Measurements from ENCODE around the gene PTP4A2.
A peak's percentile ranks its signal among the peaks of the same experiment; 100 is the strongest.

The PTP4A2 gene

GRCh38 chr1:31923901-31924535 is 14.2 kb downstream of the PTP4A2 start:
- Histone ChIP-seq H3K27me3 (ENCODE audit: insufficient read depth, low read length, poor library complexity) (no peaks in the 10 kb centered on the region), H3K79me2 (ENCODE audit: insufficient read depth, low read length) (peaks cover 98% of the 10 kb centered on the region), H3K27ac (ENCODE audit: low read length) (peak overlapping the region; percentile 66), H3K36me3 (ENCODE audit: insufficient read depth, low read length) (peaks cover 78% of the 10 kb centered on the region), H3K9ac (ENCODE audit: low read depth, low read length) (peak overlapping the region; percentile 18), H4K20me1 (ENCODE audit: insufficient read depth, low read length) (peaks cover 59% of the 10 kb centered on the region), H3K4me1 (ENCODE audit: insufficient read depth, low read length) (peaks cover 75% of the 10 kb centered on the region), H3K4me3 (ENCODE audit: low read depth in 1 of 2, low read length in 2 of 2) (no peak overlapping the region), H2AFZ (ENCODE audit: low read depth, low read length) (no peak overlapping the region), H3K9me3 (ENCODE audit: insufficient read depth, low read length, severe bottlenecking) (no peaks in the 10 kb centered on the region), H3K4me2 (ENCODE audit: insufficient read depth, low read length) (peak overlapping the region; percentile 47)
- TF ChIP-seq EZH2 (IDR thresholded peaks at IDR 0.05; ENCODE audit: borderline replicate concordance, low read depth, low read length, severe bottlenecking) (no peak), CTCF (IDR thresholded peaks at IDR 0.05; ENCODE audit: borderline replicate concordance, extremely low read depth, low read length, poor library complexity, severe bottlenecking) (no peak)
- no peak for DNase-seq
- no peak for ATAC-seq (ENCODE audit: insufficient read depth, low read depth)

GRCh38 chr1:31920956-31921355 is 17.2 kb downstream of the PTP4A2 start:
- ATAC-seq (ENCODE audit: insufficient read depth, low read depth) = no peak
- H3K4me2 ChIP-seq (ENCODE audit: insufficient read depth, low read length) = no peak overlapping the region
- H3K4me3 ChIP-seq (ENCODE audit: low read depth in 1 of 2, low read length in 2 of 2) = no peak overlapping the region
- H4K20me1 ChIP-seq (ENCODE audit: insufficient read depth, low read length) = peaks cover 79% of the 10 kb centered on the region
- H3K27ac ChIP-seq (ENCODE audit: low read length) = no peak overlapping the region
- TF ChIP-seq CTCF (IDR thresholded peaks at IDR 0.05; ENCODE audit: borderline replicate concordance, extremely low read depth, low read length, poor library complexity, severe bottlenecking) (no peak), EZH2 (IDR thresholded peaks at IDR 0.05; ENCODE audit: borderline replicate concordance, low read depth, low read length, severe bottlenecking) (no peak)
- no peak for DNase-seq
- H3K4me1 ChIP-seq (ENCODE audit: insufficient read depth, low read length) = peaks cover 51% of the 10 kb centered on the region
- H3K79me2 ChIP-seq (ENCODE audit: insufficient read depth, low read length) = peaks cover 99% of the 10 kb centered on the region
- H2AFZ ChIP-seq (ENCODE audit: low read depth, low read length) = no peak overlapping the region
- peaks cover 94% of the 10 kb centered on the region for H3K36me3 ChIP-seq (ENCODE audit: insufficient read depth, low read length)
- H3K27me3 ChIP-seq (ENCODE audit: insufficient read depth, low read length, poor library complexity) = no peaks in the 10 kb centered on the region
- H3K9me3 ChIP-seq (ENCODE audit: insufficient read depth, low read length, severe bottlenecking) = no peaks in the 10 kb centered on the region
- no peak overlapping the region for H3K9ac ChIP-seq (ENCODE audit: low read depth, low read length)

- Histone ChIP-seq H3K27ac (ENCODE audit: low read length) (0 out of 2 replicates have a peak overlapping the region, but pooled peaks have one; percentile 0), H4K20me1 (ENCODE audit: insufficient read depth, low read length) (peaks cover 81% of the 10 kb centered on the region), H2AFZ (ENCODE audit: low read depth, low read length) (no peak overlapping the region), H3K9me3 (ENCODE audit: insufficient read depth, low read length, severe bottlenecking) (no peaks in the 10 kb centered on the region), H3K27me3 (ENCODE audit: insufficient read depth, low read length, poor library complexity) (no peaks in the 10 kb centered on the region), H3K9ac (ENCODE audit: low read depth, low read length) (no peak overlapping the region), H3K4me2 (ENCODE audit: insufficient read depth, low read length) (no peak overlapping the region), H3K4me3 (ENCODE audit: low read depth in 1 of 2, low read length in 2 of 2) (no peak overlapping the region), H3K4me1 (ENCODE audit: insufficient read depth, low read length) (peaks cover 37% of the 10 kb centered on the region), H3K36me3 (ENCODE audit: insufficient read depth, low read length) (peaks cover 94% of the 10 kb centered on the region), H3K79me2 (ENCODE audit: insufficient read depth, low read length) (peaks cover 99% of the 10 kb centered on the region)
- DNase-seq (no peak), ATAC-seq (ENCODE audit: insufficient read depth, low read depth) (no peak)
- TF ChIP-seq EZH2 (IDR thresholded peaks at IDR 0.05; ENCODE audit: borderline replicate concordance, low read depth, low read length, severe bottlenecking) (no peak), CTCF (IDR thresholded peaks at IDR 0.05; ENCODE audit: borderline replicate concordance, extremely low read depth, low read length, poor library complexity, severe bottlenecking) (no peak)
Observed at GRCh38 chr1:31919591-31919990, 18.6 kb downstream of the PTP4A2 start.

All from DND-41 (cell line).